ENCODE results near the gene SH3BP4. TPM values are rescaled to one million over a fixed set of nuclear protein-coding genes. Genes with fewer than 3 reads are reported as not detected.

The SH3BP4 gene
- total and polyA plus RNA-seq, 2 of the 13 experiments (the other 11 are each of a cell fraction or from before 2014, with no cell fraction given), result 34.6 to 99.1 TPM

GRCh38 chr2:235000426-235001236, 48.8 kb downstream of the SH3BP4 start (continued):
- peak; percentile 89 for TF ChIP-seq HNRNPL (IDR thresholded peaks at IDR 0.05; ENCODE audit: low read depth, low read length)
- no peak for TF ChIP-seq ZNF282 (IDR thresholded peaks at IDR 0.05; ENCODE audit: partially characterized antibody)
- TF ChIP-seq BORCS8-MEF2B (CRISPR knock-in tag; IDR thresholded peaks at IDR 0.05), result no peak; the same call in 1 of the 2 replicates
- no peak for TF ChIP-seq PAWR (CRISPR knock-in tag; IDR thresholded peaks at IDR 0.05; ENCODE audit: borderline replicate concordance)
- TF ChIP-seq GZF1 (CRISPR knock-in tag; IDR thresholded peaks at IDR 0.05), result no peak
- TF ChIP-seq ZNF567 (CRISPR knock-in tag; IDR thresholded peaks at IDR 0.05; ENCODE audit: borderline replicate concordance), result no peak
- no peak for TF ChIP-seq PRMT3 (CRISPR knock-in tag; IDR thresholded peaks at IDR 0.05; ENCODE audit: borderline replicate concordance, low read depth)
- no peak for TF ChIP-seq ZEB1 (IDR thresholded peaks at IDR 0.05; ENCODE audit: insufficient replicate concordance, low read depth)
- no peak for TF ChIP-seq CHCHD3 (CRISPR knock-in tag; IDR thresholded peaks at IDR 0.05)
- TF ChIP-seq, protein P1, sequence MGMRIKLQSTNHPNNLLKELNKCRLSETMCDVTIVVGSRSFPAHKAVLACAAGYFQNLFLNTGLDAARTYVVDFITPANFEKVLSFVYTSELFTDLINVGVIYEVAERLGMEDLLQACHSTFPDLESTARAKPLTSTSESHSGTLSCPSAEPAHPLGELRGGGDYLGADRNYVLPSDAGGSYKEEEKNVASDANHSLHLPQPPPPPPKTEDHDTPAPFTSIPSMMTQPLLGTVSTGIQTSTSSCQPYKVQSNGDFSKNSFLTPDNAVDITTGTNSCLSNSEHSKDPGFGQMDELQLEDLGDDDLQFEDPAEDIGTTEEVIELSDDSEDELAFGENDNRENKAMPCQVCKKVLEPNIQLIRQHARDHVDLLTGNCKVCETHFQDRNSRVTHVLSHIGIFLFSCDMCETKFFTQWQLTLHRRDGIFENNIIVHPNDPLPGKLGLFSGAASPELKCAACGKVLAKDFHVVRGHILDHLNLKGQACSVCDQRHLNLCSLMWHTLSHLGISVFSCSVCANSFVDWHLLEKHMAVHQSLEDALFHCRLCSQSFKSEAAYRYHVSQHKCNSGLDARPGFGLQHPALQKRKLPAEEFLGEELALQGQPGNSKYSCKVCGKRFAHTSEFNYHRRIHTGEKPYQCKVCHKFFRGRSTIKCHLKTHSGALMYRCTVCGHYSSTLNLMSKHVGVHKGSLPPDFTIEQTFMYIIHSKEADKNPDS (CRISPR knock-in tag; IDR thresholded peaks at IDR 0.05), result no peak
- TF ChIP-seq, protein P2, sequence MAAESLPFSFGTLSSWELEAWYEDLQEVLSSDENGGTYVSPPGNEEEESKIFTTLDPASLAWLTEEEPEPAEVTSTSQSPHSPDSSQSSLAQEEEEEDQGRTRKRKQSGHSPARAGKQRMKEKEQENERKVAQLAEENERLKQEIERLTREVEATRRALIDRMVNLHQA (CRISPR knock-in tag; IDR thresholded peaks at IDR 0.05), result no peak
- peak; percentile 67 for TF ChIP-seq SAP130 (CRISPR knock-in tag; IDR thresholded peaks at IDR 0.05; ENCODE audit: low read depth)
- peak; percentile 29; the same call in 1 of the 2 replicates for TF ChIP-seq ZNF770 (CRISPR knock-in tag; IDR thresholded peaks at IDR 0.05)
- TF ChIP-seq, protein P3, sequence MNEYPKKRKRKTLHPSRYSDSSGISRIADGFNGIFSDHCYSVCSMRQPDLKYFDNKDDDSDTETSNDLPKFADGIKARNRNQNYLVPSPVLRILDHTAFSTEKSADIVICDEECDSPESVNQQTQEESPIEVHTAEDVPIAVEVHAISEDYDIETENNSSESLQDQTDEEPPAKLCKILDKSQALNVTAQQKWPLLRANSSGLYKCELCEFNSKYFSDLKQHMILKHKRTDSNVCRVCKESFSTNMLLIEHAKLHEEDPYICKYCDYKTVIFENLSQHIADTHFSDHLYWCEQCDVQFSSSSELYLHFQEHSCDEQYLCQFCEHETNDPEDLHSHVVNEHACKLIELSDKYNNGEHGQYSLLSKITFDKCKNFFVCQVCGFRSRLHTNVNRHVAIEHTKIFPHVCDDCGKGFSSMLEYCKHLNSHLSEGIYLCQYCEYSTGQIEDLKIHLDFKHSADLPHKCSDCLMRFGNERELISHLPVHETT (CRISPR knock-in tag; conservative IDR thresholded peaks at IDR 0.05), result no peak
- no peak for TF ChIP-seq ZNF839 (CRISPR knock-in tag; IDR thresholded peaks at IDR 0.05; ENCODE audit: borderline replicate concordance)
- TF ChIP-seq ZSCAN29 (CRISPR knock-in tag; conservative IDR thresholded peaks at IDR 0.05), result 0 out of 2 replicates have a peak, but pooled peaks have one; percentile 48
- TF ChIP-seq SALL2 (CRISPR knock-in tag; IDR thresholded peaks at IDR 0.05), result peak; percentile 39; the same call in 1 of the 2 replicates
- TF ChIP-seq, protein P4, sequence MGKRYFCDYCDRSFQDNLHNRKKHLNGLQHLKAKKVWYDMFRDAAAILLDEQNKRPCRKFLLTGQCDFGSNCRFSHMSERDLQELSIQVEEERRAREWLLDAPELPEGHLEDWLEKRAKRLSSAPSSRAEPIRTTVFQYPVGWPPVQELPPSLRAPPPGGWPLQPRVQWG (CRISPR knock-in tag; IDR thresholded peaks at IDR 0.05; ENCODE audit: borderline replicate concordance, low read depth), result no peak
- peak; percentile 45; the same call in 1 of the 2 replicates for TF ChIP-seq MIER3 (CRISPR knock-in tag; IDR thresholded peaks at IDR 0.05; ENCODE audit: borderline replicate concordance)
- no peak for TF ChIP-seq NR1H2 (CRISPR knock-in tag; IDR thresholded peaks at IDR 0.05; ENCODE audit: borderline replicate concordance, low read depth)

Data from HepG2 (cell line).